Kidney (tissue), 14 donors: ENCODE data around the gene TCF4. TPM values are rescaled to one million over a fixed set of nuclear protein-coding genes. Genes with fewer than 3 reads are reported as not detected.
A peak's percentile ranks its signal among the peaks of the same experiment; 100 is the strongest.

Experiments
- DNase-seq, 5 donors: peaks; one replicate each; pipeline ENCODE4 v3.0.0-alpha.2; 2013 to 2020
- FAIRE-seq: peaks from 2 replicates; lab custom pipeline; 2012; peaks lifted over from hg19 to GRCh38; lab: Jason Lieb, UNC
- H3K27ac ChIP-seq, 2 donors: one replicate each; pipeline ENCODE4 v1.7.0; 2013; ENCODE audit warnings: low read depth in 2 of 2, low read length in 2 of 2, inconsistent platforms in 1 of 2
- H3K27me3 ChIP-seq: one replicate; pipeline ENCODE4 v1.7.1; 2013; ENCODE audit warnings: low read length, inconsistent platforms; ENCODE audit not compliant: control insufficient read depth, insufficient read depth
- H3K36me3 ChIP-seq, 3 donors: one replicate each; pipeline versions ENCODE4 v1.7.0 to v1.7.1; 2013; ENCODE audit warnings: low read length in 3 of 3, control low read depth in 1 of 3, inconsistent platforms in 1 of 3; ENCODE audit not compliant: insufficient read depth in 3 of 3, control insufficient read depth in 2 of 3
- H3K4me1 ChIP-seq, 3 donors: one replicate each; pipeline versions ENCODE4 v1.7.0 to v1.7.1; 2013; ENCODE audit warnings: low read length in 3 of 3, inconsistent platforms in 1 of 3, low read depth in 1 of 3; ENCODE audit not compliant: control insufficient read depth in 2 of 3, insufficient read depth in 2 of 3
- H3K4me3 ChIP-seq, 3 donors: one replicate each; pipeline versions ENCODE4 v1.7.0 to v1.8.1; 2013; ENCODE audit warnings: low read length in 3 of 3, control low read depth in 1 of 3, inconsistent platforms in 1 of 3
- H3K9ac ChIP-seq, 3 donors: one replicate each; pipeline versions ENCODE4 v1.7.0 to v1.7.1; 2013; ENCODE audit warnings: low read length in 3 of 3, control low read depth in 1 of 3, inconsistent platforms in 1 of 3
- H3K9me3 ChIP-seq, 3 donors: one replicate each; pipeline versions ENCODE4 v1.7.0 to v1.7.1; 2013; ENCODE audit warnings: low read length in 3 of 3, control low read depth in 1 of 3, inconsistent platforms in 1 of 3; ENCODE audit not compliant: control insufficient read depth in 2 of 3, insufficient read depth in 1 of 3
- CTCF ChIP-seq: IDR thresholded peaks from 3 replicates; pipeline ENCODE4 v1.5.1; 2012; ENCODE audit warnings: mild to moderate bottlenecking, moderate library complexity, borderline replicate concordance; ENCODE audit not compliant: insufficient read depth; ENCODE audit errors: extremely low read depth
- intact Hi-C: fragments of 100-400 bp; cut with DNase I; formaldehyde crosslinking; loops from one replicate; pipeline ENCODE4 v1.11.1; 2022
- polyA plus RNA-seq: library from polyadenylated mRNA; stranded (reverse); fragments of 350-450 nt; fragmentation: Illumina TruSeq; extraction: RNeasy Lipid Tissue Mini Kit (QIAGEN cat#74804); gene quantifications from one replicate; pipeline ENCODE4 v1.2.3, GENCODE V29; 2014; ENCODE audit warnings: low read depth, low replicate concordance; ENCODE audit not compliant: insufficient read depth
- total RNA-seq: library from RNA; stranded (reverse); fragmentation: NEBNext Ultra II Directional; extraction: Animal tissue kit (Norgen Biotek cat#: 25700); gene quantifications from one replicate; pipeline ENCODE4 v1.2.1, GENCODE V29; 2021
- donor health status: control.
- donor health status: control.
- donor health status: control.
- donor health status: control.
- donor health status: control.
- donor health status: DM: yes; HTN: yes; CAD: no.
- donor health status: Normal renal cell carcinoma (clear cell type).

The TCF4 gene
- total and polyA plus RNA-seq, 2 donors from 2014 or later: 4.4 to 60.3 TPM

- H3K4me1 ChIP-seq: peaks cover 3% of the 10 kb centered on the region in 3 donors
- peaks cover 0 to 2% (median 0%) of the 10 kb centered on the region in 3 donors for H3K36me3 ChIP-seq
- no peaks in the 10 kb centered on the region for H3K9me3 ChIP-seq
- peak overlapping the region; percentile 9 to 61 (median 33) for H3K4me3 ChIP-seq
- DNase-seq (peak in 2 of 5 donors; percentile 17 to 43), FAIRE-seq (no peak)
- TF ChIP-seq CTCF: no peak
- H3K27ac ChIP-seq: no peak overlapping the region
- no peaks in the 10 kb centered on the region for H3K27me3 ChIP-seq
- H3K9ac ChIP-seq: peak overlapping the region in 2 of 3 donors; percentile 12 to 23
- intact Hi-C loops: loop anchor here (5.0 kb wide), 1 partner anchor 168 kb away; no protein-coding TSS in a partner anchor
Measured at GRCh38 chr18:55585065-55585919, 2.7 kb downstream of the TCF4 start.

- Histone ChIP-seq H3K9me3 (no peaks in the 10 kb centered on the region), H3K27ac (no peak overlapping the region), H3K27me3 (no peaks in the 10 kb centered on the region), H3K4me1 (peaks cover 0 to 3% (median 0%) of the 10 kb centered on the region in 3 donors), H3K4me3 (peak overlapping the region in 1 of 3 donors; percentile 17), H3K36me3 (peaks cover 0 to 2% (median 0%) of the 10 kb centered on the region in 3 donors), H3K9ac (no peak overlapping the region)
- TF ChIP-seq CTCF: no peak
- intact Hi-C loops: no loop called here
- DNase-seq (peak in 1 of 5 donors; percentile 53), FAIRE-seq (no peak)
Measured at GRCh38 chr18:55584201-55584600, 3.8 kb downstream of the TCF4 start.

GRCh38 chr18:55582325-55582724 is 5.7 kb downstream of the TCF4 start:
- Histone ChIP-seq H3K4me3 (no peak overlapping the region), H3K4me1 (peaks cover 0 to 3% (median 0%) of the 10 kb centered on the region in 3 donors), H3K9ac (no peak overlapping the region), H3K9me3 (no peaks in the 10 kb centered on the region), H3K27ac (no peak overlapping the region), H3K36me3 (peaks cover 0 to 2% (median 0%) of the 10 kb centered on the region in 3 donors), H3K27me3 (no peaks in the 10 kb centered on the region)
- FAIRE-seq: no peak
- TF ChIP-seq CTCF: no peak
- intact Hi-C loops: no loop called here
- DNase-seq: peak in 3 of 5 donors; percentile 56 to 89 (median 88)
